H9 (cell line): ENCODE measurements around the gene PPP1CB. TPM values are rescaled to one million over a fixed set of nuclear protein-coding genes. Genes with fewer than 3 reads are reported as not detected.

Experiments used
- DNase-seq: peaks from one replicate; pipeline ENCODE4 v3.0.0-alpha.2; 2017
- H2AFZ ChIP-seq: one replicate; pipeline ENCODE4 v1.6.1; 2013; ENCODE audit warnings: mild to moderate bottlenecking, low read length, control low read depth, moderate library complexity
- H2AK5ac ChIP-seq: 2 replicates; pipeline ENCODE4 v1.6.1; 2013; ENCODE audit warnings: low read length, control low read depth, mixed read lengths; ENCODE audit not compliant: insufficient read length
- H2BK120ac ChIP-seq: one replicate; pipeline ENCODE4 v1.6.1; 2013; ENCODE audit warnings: low read depth, mild to moderate bottlenecking, low read length, control low read depth, inconsistent platforms; ENCODE audit not compliant: poor library complexity, severe bottlenecking
- H2BK12ac ChIP-seq: 2 replicates; pipeline ENCODE4 v1.6.1; 2013; ENCODE audit warnings: low read length, control low read depth, mixed read lengths, low read depth; ENCODE audit not compliant: insufficient read length
- H2BK15ac ChIP-seq: 2 replicates; pipeline ENCODE4 v1.6.1; 2013; ENCODE audit warnings: low read depth, low read length, control low read depth
- H2BK20ac ChIP-seq: one replicate; pipeline ENCODE4 v1.6.1; 2013; ENCODE audit warnings: low read depth, mild to moderate bottlenecking, low read length, control low read depth, inconsistent platforms; ENCODE audit not compliant: poor library complexity, severe bottlenecking
- H2BK5ac ChIP-seq: 2 replicates; pipeline ENCODE4 v1.6.1; 2013; ENCODE audit warnings: low read length, control low read depth, mixed read lengths; ENCODE audit not compliant: insufficient read length
- H3K14ac ChIP-seq: 2 replicates; pipeline ENCODE4 v1.6.1; 2013; ENCODE audit warnings: low read length, control low read depth; ENCODE audit not compliant: insufficient read depth
- H3K18ac ChIP-seq: 2 replicates; pipeline ENCODE4 v1.6.1; 2013; ENCODE audit warnings: low read depth, mild to moderate bottlenecking, mixed read lengths, low read length, control low read depth; ENCODE audit not compliant: insufficient read length
- H3K23ac ChIP-seq: 2 replicates; pipeline ENCODE4 v1.6.1; 2013; ENCODE audit warnings: low read length, control low read depth, mixed read lengths, low read depth; ENCODE audit not compliant: insufficient read length
- H3K23me2 ChIP-seq: 2 replicates; pipeline ENCODE4 v1.6.1; 2013; ENCODE audit warnings: low read depth, mild to moderate bottlenecking, mixed read lengths, low read length, control low read depth; ENCODE audit not compliant: insufficient read length, poor library complexity, severe bottlenecking
- H3K27ac ChIP-seq: 2 replicates; pipeline ENCODE4 v1.5.1; 2013; ENCODE audit warnings: low read length, control low read depth, mixed read lengths, low read depth; ENCODE audit not compliant: insufficient read length
- H3K27me3 ChIP-seq: 2 replicates; pipeline ENCODE4 v1.6.1; 2013; ENCODE audit warnings: low read length, control low read depth, inconsistent platforms; ENCODE audit not compliant: insufficient read depth
- H3K4ac ChIP-seq: 2 replicates; pipeline ENCODE4 v1.6.1; 2013; ENCODE audit warnings: low read depth, mild to moderate bottlenecking, control low read depth, inconsistent platforms, low read length, moderate library complexity
- H3K4me1 ChIP-seq: 2 replicates; pipeline ENCODE4 v1.6.1; 2013; ENCODE audit warnings: low read length, control low read depth, inconsistent platforms; ENCODE audit not compliant: insufficient read depth
- H3K4me2 ChIP-seq: 2 replicates; pipeline ENCODE4 v1.6.1; 2013; ENCODE audit warnings: low read length, control low read depth, mixed read lengths; ENCODE audit not compliant: insufficient read length, insufficient read depth
- H3K56ac ChIP-seq: 2 replicates; pipeline ENCODE4 v1.6.1; 2013; ENCODE audit warnings: low read depth, mild to moderate bottlenecking, mixed read lengths, low read length, control low read depth; ENCODE audit not compliant: insufficient read length
- H3K79me1 ChIP-seq: 2 replicates; pipeline ENCODE4 v1.6.1; 2013; ENCODE audit warnings: low read depth, mild to moderate bottlenecking, moderate library complexity, low read length, control low read depth, inconsistent platforms; ENCODE audit not compliant: insufficient read depth, poor library complexity, severe bottlenecking
- H3K79me2 ChIP-seq: 2 replicates; pipeline ENCODE4 v1.6.1; 2013; ENCODE audit warnings: low read length, control low read depth, inconsistent platforms; ENCODE audit not compliant: insufficient read depth
- H3K9ac ChIP-seq: 2 replicates; pipeline ENCODE4 v1.6.1; 2013; ENCODE audit warnings: low read length, control low read depth, mixed read lengths; ENCODE audit not compliant: insufficient read length; ENCODE audit errors: extremely low read depth
- H3K9me3 ChIP-seq: one replicate; pipeline ENCODE4 v1.6.1; 2013; ENCODE audit warnings: low read depth, low read length, inconsistent platforms; ENCODE audit not compliant: control insufficient read depth
- H3T11ph ChIP-seq: one replicate; pipeline ENCODE4 v1.6.1; 2013; ENCODE audit warnings: mild to moderate bottlenecking, low read length, control low read depth, inconsistent platforms
- H4K20me1 ChIP-seq: one replicate; pipeline ENCODE4 v1.6.1; 2013; ENCODE audit not compliant: control insufficient read depth, insufficient read length, insufficient read depth
- H4K5ac ChIP-seq: 2 replicates; pipeline ENCODE4 v1.6.1; 2013; ENCODE audit warnings: low read depth, mild to moderate bottlenecking, mixed read lengths, low read length, control low read depth; ENCODE audit not compliant: insufficient read length
- H4K8ac ChIP-seq: replicated peaks from 2 replicates; pipeline ENCODE4 v1.6.1; 2013; ENCODE audit warnings: low read length, control low read depth, mixed read lengths, low read depth; ENCODE audit not compliant: insufficient read length
- H4K91ac ChIP-seq: 2 replicates; pipeline ENCODE4 v1.6.1; 2013; ENCODE audit warnings: low read depth, mild to moderate bottlenecking, moderate library complexity, mixed read lengths, low read length, control low read depth; ENCODE audit not compliant: insufficient read length
- H3K27ac Mint-ChIP-seq, 3 experiments: 2 replicates in 2 of 3; 3 replicates in 1 of 3; pipeline ENCODE4 v1.8.0; 2020 to 2021; ENCODE audit warnings: mixed read lengths in 3 of 3, mild to moderate bottlenecking in 1 of 3, moderate library complexity in 1 of 3
- H3K27me3 Mint-ChIP-seq: 2 replicates; pipeline ENCODE4 v1.8.0; 2021; ENCODE audit warnings: low read depth, mild to moderate bottlenecking, moderate library complexity, mixed read lengths
- H3K36me3 Mint-ChIP-seq, 3 experiments: 2 replicates in 2 of 3; 3 replicates in 1 of 3; pipeline ENCODE4 v1.8.0; 2020 to 2021; ENCODE audit warnings: low read depth in 3 of 3, mixed read lengths in 3 of 3; ENCODE audit not compliant: insufficient read depth in 1 of 3
- H3K4me1 Mint-ChIP-seq, 2 experiments: 2 replicates each; pipeline ENCODE4 v1.8.0; 2020; ENCODE audit warnings: mixed read lengths in 2 of 2
- H3K4me3 Mint-ChIP-seq, 2 experiments: 2 replicates in 1 of 2; 3 replicates in 1 of 2; pipeline ENCODE4 v1.8.0; 2020 to 2021; ENCODE audit warnings: mild to moderate bottlenecking in 2 of 2, mixed read lengths in 2 of 2, moderate library complexity in 1 of 2
- H3K9me3 Mint-ChIP-seq, 2 experiments: 2 replicates in 1 of 2; 3 replicates in 1 of 2; pipeline ENCODE4 v1.8.0; 2020; ENCODE audit warnings: mild to moderate bottlenecking in 2 of 2, mixed read lengths in 2 of 2, moderate library complexity in 1 of 2
- CTCF ChIP-seq: fragments of 200-600 bp; sonication (generic); conservative IDR thresholded peaks from 3 replicates; pipeline ENCODE4 v1.8.0; 2021; ENCODE audit warnings: antibody characterized with exemption, mild to moderate bottlenecking
- WGBS: extraction: QIAGEN DNeasy Blood & Tissue Kit; methylation state at CpG from one replicate; pipeline ENCODE4 v1.1.7; 2013; ENCODE audit warnings: missing lambda C conversion rate, low lambda C conversion rate, mixed read lengths; ENCODE audit not compliant: insufficient read length; ENCODE audit errors: extremely low coverage; 5-methylcytosine and 5-hydroxymethylcytosine counted together
- total RNA-seq: library from RNA; stranded (reverse); gene quantifications from 2 replicates; pipeline ENCODE4 v1.2.1, GENCODE V29; 2021

PPP1CB gene
- total RNA-seq, 1 experiment from 2014 or later = 184 TPM

- H2BK15ac ChIP-seq = no peak overlapping the region
- no peak overlapping the region for H2BK5ac ChIP-seq
- no peaks in the 10 kb centered on the region for H3K23me2 ChIP-seq
- H4K91ac ChIP-seq = no peak overlapping the region
- no peak overlapping the region for H3K18ac ChIP-seq
- no peak overlapping the region for H2AK5ac ChIP-seq
- H3K4ac ChIP-seq = no peak overlapping the region
- H3K27ac ChIP-seq = no peak overlapping the region
- no peak overlapping the region for H4K8ac ChIP-seq
- no peak overlapping the region for H3K56ac ChIP-seq
- no peaks in the 10 kb centered on the region for H4K20me1 ChIP-seq
- no CpG with 5 or more reads among the region's 1 CpG for WGBS
- H3K4me1 ChIP-seq = no peaks in the 10 kb centered on the region
- Mint-ChIP-seq H3K27me3 (peaks cover 1% of the 10 kb centered on the region; the same call in 1 of the 2 replicates), H3K9me3 (peaks cover 0 to 3% of the 10 kb centered on the region in 2 experiments; a peak in 1 of 5 replicates), H3K27ac (no peak overlapping the region), H3K36me3 (peaks cover 2 to 3% (median 2%) of the 10 kb centered on the region in 3 experiments; a peak in 2 of 7 replicates), H3K4me1 (peaks cover 8 to 11% of the 10 kb centered on the region in 2 experiments; a peak in 3 of 4 replicates), H3K4me3 (no peak overlapping the region)
- H3T11ph ChIP-seq = no peak overlapping the region
- DNase-seq = no peak
- H2AFZ ChIP-seq = no peak overlapping the region
- H4K5ac ChIP-seq = no peak overlapping the region
- no peak overlapping the region for H2BK12ac ChIP-seq
- H3K4me2 ChIP-seq = no peak overlapping the region
- no peak overlapping the region for H3K23ac ChIP-seq
- peaks cover 5% of the 10 kb centered on the region; the same call in 1 of the 2 replicates for H3K79me2 ChIP-seq
- no peaks in the 10 kb centered on the region for H3K9me3 ChIP-seq
- no peaks in the 10 kb centered on the region for H3K79me1 ChIP-seq
- H3K14ac ChIP-seq = no peak overlapping the region
- H3K27me3 ChIP-seq = no peaks in the 10 kb centered on the region
- H3K9ac ChIP-seq = no peak overlapping the region
- no peak overlapping the region for H2BK20ac ChIP-seq
- no peak overlapping the region for H2BK120ac ChIP-seq
- TF ChIP-seq CTCF = no peak
Observed at GRCh38 chr2:28747714-28748113, 3.9 kb upstream of the PPP1CB start.
